IMR-90 (cell line): Measurements from ENCODE around the gene SNTA1. TPM values are rescaled to one million over a fixed set of nuclear protein-coding genes. Genes with fewer than 3 reads are reported as not detected.

Source experiments
- ATAC-seq: fragments of 200-7000 bp; cut with Tn5 transposase; 2 replicates; pipeline ENCODE4 v1.9.1; 2020; ENCODE audit warnings: low read depth, mild to moderate bottlenecking, moderate library complexity
- BruUV-seq: library from RNA; stranded (reverse); fragments of 400-500 nt; replicated peaks from 2 replicates; lab custom pipeline; 2021; lab: Mats Ljungman, UMichigan
- CTCF ChIA-PET: fragments of 300-600 bp; formaldehyde crosslinking; extraction: SDS; loops from one replicate; lab custom pipeline; 2021; ENCODE audit warnings: antibody characterized with exemption; lab: Yijun Ruan, JAX
- POLR2A ChIA-PET: fragments of 300-600 bp; sonication (Branson Sonifier 250); formaldehyde crosslinking; loops from one replicate; lab custom pipeline; 2022; ENCODE audit warnings: antibody characterized with exemption; ENCODE audit not compliant: unreplicated experiment; lab: Charles Lee
- DNase-seq: peaks from one replicate; pipeline ENCODE4 v3.0.0; 2013
- H2AFZ ChIP-seq: replicated peaks from 2 replicates; pipeline ENCODE3; 2013; ENCODE audit warnings: low read length, mild to moderate bottlenecking; ENCODE audit not compliant: poor library complexity
- H2AK5ac ChIP-seq: 2 replicates; pipeline ENCODE4 v1.6.1; 2013; ENCODE audit warnings: low read depth, low read length, inconsistent platforms
- H2AK9ac ChIP-seq: replicated peaks from 2 replicates; pipeline ENCODE3; 2013; ENCODE audit warnings: mild to moderate bottlenecking, low read depth, low read length, moderate library complexity; ENCODE audit not compliant: poor library complexity
- H2BK120ac ChIP-seq: 2 replicates; pipeline ENCODE4 v1.6.1; 2013; ENCODE audit warnings: low read depth, low read length, inconsistent platforms
- H2BK15ac ChIP-seq: 3 replicates; pipeline ENCODE4 v1.6.1; 2013; ENCODE audit warnings: low read depth, low read length, inconsistent platforms
- H2BK20ac ChIP-seq: 2 replicates; pipeline ENCODE4 v1.6.1; 2013; ENCODE audit warnings: low read depth, mild to moderate bottlenecking, inconsistent platforms, low read length, moderate library complexity
- H2BK5ac ChIP-seq: 2 replicates; pipeline ENCODE4 v1.6.1; 2013; ENCODE audit warnings: mild to moderate bottlenecking, low read depth, low read length, inconsistent platforms; ENCODE audit not compliant: poor library complexity, severe bottlenecking
- H3K14ac ChIP-seq: replicated peaks from 2 replicates; pipeline ENCODE4 v1.6.1; 2013; ENCODE audit warnings: low read depth, low read length, inconsistent platforms
- H3K18ac ChIP-seq: 2 replicates; pipeline ENCODE4 v1.6.1; 2013; ENCODE audit warnings: low read depth, low read length, control low read depth
- H3K23ac ChIP-seq: 2 replicates; pipeline ENCODE4 v1.6.1; 2013; ENCODE audit warnings: low read depth, low read length, inconsistent platforms
- H3K27ac ChIP-seq: 2 replicates; pipeline ENCODE4 v1.5.1; 2013; ENCODE audit warnings: mild to moderate bottlenecking, control low read depth, low read length; ENCODE audit not compliant: insufficient read depth
- H3K27me3 ChIP-seq: 2 replicates; pipeline ENCODE4 v1.6.1; 2013; ENCODE audit warnings: low read length; ENCODE audit not compliant: control insufficient read depth, insufficient read depth
- H3K36me3 ChIP-seq: 2 replicates; pipeline ENCODE4 v1.6.1; 2013; ENCODE audit warnings: low read length, mixed read lengths; ENCODE audit not compliant: control insufficient read depth, insufficient read depth
- H3K4ac ChIP-seq: 2 replicates; pipeline ENCODE4 v1.6.1; 2013; ENCODE audit warnings: low read depth, low read length, inconsistent platforms
- H3K4me1 ChIP-seq: 2 replicates; pipeline ENCODE4 v1.6.1; 2013; ENCODE audit warnings: low read length, mixed read lengths; ENCODE audit not compliant: control insufficient read depth, insufficient read depth
- H3K4me2 ChIP-seq: 2 replicates; pipeline ENCODE4 v1.6.1; 2013; ENCODE audit warnings: low read depth, mild to moderate bottlenecking, control low read depth, low read length, moderate library complexity
- H3K4me3 ChIP-seq: 2 replicates; pipeline ENCODE4 v1.5.1; 2013; ENCODE audit warnings: low read depth, mild to moderate bottlenecking, control low read depth, low read length, moderate library complexity; ENCODE audit not compliant: insufficient read depth
- H3K56ac ChIP-seq: 2 replicates; pipeline ENCODE4 v1.6.1; 2013; ENCODE audit warnings: low read length, inconsistent platforms; ENCODE audit not compliant: insufficient read depth; ENCODE audit errors: extremely low read depth
- H3K79me1 ChIP-seq, 2 experiments: 2 replicates each; pipeline ENCODE4 v1.6.1; 2013; ENCODE audit warnings: low read length in 2 of 2, inconsistent platforms in 1 of 2, low read depth in 1 of 2
- H3K9ac ChIP-seq: 2 replicates; pipeline ENCODE4 v1.6.1; 2013; ENCODE audit warnings: low read depth, low read length, control low read depth
- H3K9me1 ChIP-seq: 2 replicates; pipeline ENCODE4 v1.6.1; 2013; ENCODE audit warnings: low read length, inconsistent platforms; ENCODE audit not compliant: insufficient read depth
- H3K9me3 ChIP-seq: 2 replicates; pipeline ENCODE4 v1.6.1; 2013; ENCODE audit warnings: low read length; ENCODE audit not compliant: control insufficient read depth, insufficient read depth
- H4K20me1 ChIP-seq: 2 replicates; pipeline ENCODE4 v1.6.1; 2013; ENCODE audit warnings: low read length, inconsistent platforms; ENCODE audit not compliant: insufficient read depth
- H4K5ac ChIP-seq: 2 replicates; pipeline ENCODE4 v1.6.1; 2013; ENCODE audit warnings: mild to moderate bottlenecking, low read depth, low read length, control low read depth
- H4K8ac ChIP-seq, 2 experiments: 2 replicates each; pipeline ENCODE4 v1.6.1; 2013; ENCODE audit warnings: low read depth in 2 of 2, low read length in 2 of 2, control low read depth in 1 of 2, inconsistent platforms in 1 of 2
- H4K91ac ChIP-seq: 2 replicates; pipeline ENCODE4 v1.6.1; 2013; ENCODE audit warnings: low read depth, low read length, inconsistent platforms; ENCODE audit not compliant: insufficient read depth
- BHLHE40 ChIP-seq: fragments of 150-350 bp; IDR thresholded peaks from 2 replicates; pipeline ENCODE4 v1.6.1; 2016; ENCODE audit warnings: mild to moderate bottlenecking, low read depth, low read length
- CHD1 ChIP-seq: IDR thresholded peaks from 2 replicates; pipeline ENCODE4 v1.6.1; 2012; ENCODE audit warnings: low read depth, low read length, improper control_type of control experiment
- MAFK ChIP-seq: IDR thresholded peaks from 2 replicates; pipeline ENCODE4 v1.6.1; 2012; ENCODE audit warnings: low read depth, low read length, improper control_type of control experiment
- RAD21 ChIP-seq: IDR thresholded peaks from 2 replicates; pipeline ENCODE4 v1.6.1; 2012; ENCODE audit warnings: low read length, improper control_type of control experiment
- WGBS, 2 experiments: methylation state at CpG; one replicate each; pipeline versions ENCODE4 v1.1.5 to v1.1.7; 2013; ENCODE audit warnings: missing lambda C conversion rate in 2 of 2; ENCODE audit not compliant: insufficient read length in 1 of 2; ENCODE audit errors: extremely low coverage in 2 of 2; 5-methylcytosine and 5-hydroxymethylcytosine counted together
- dilution Hi-C: fragments of 300-500 bp; cut with HindIII; formaldehyde crosslinking; loops from one replicate; pipeline ENCODE4 v1.14.3; 2018; ENCODE audit warnings: low sequenced_read_pairs; ENCODE audit not compliant: unreplicated experiment
- in situ Hi-C: fragments of 300-500 bp; cut with MboI; formaldehyde crosslinking; loops from 3 replicates; pipeline ENCODE4 v1.14.3; 2019; ENCODE audit warnings: low sequenced_read_pairs, inconsistent platforms, mixed read lengths
- intact Hi-C: fragments of 100-400 bp; cut with micrococcal nuclease; formaldehyde crosslinking; loops from 2 replicates; pipeline ENCODE4 v1.10.0; 2022
- polyA plus RNA-seq, 3 experiments: library from polyadenylated mRNA; depleted of rRNA; stranded (reverse); fragments of >200 nt; gene quantifications; 2 replicates each; pipeline ENCODE4 v1.2.3, GENCODE V29; 2012; ENCODE audit warnings: low replicate concordance in 1 of 3
- total RNA-seq: library from RNA; depleted of rRNA; stranded (reverse); fragments of >200 nt; gene quantifications from 2 replicates; pipeline ENCODE4 v1.2.3, GENCODE V29; 2012

Gene SNTA1
- total and polyA plus RNA-seq, 2 of the 4 experiments (the other 2 are of a cell fraction), result 10.6 to 15.4 TPM

- no peak for TF ChIP-seq BHLHE40
- no peak for TF ChIP-seq RAD21
- no peak for TF ChIP-seq MAFK
Measured at GRCh38 chr20:33408716-33409654, 34.6 kb downstream of the SNTA1 start (continued).

DNA sequence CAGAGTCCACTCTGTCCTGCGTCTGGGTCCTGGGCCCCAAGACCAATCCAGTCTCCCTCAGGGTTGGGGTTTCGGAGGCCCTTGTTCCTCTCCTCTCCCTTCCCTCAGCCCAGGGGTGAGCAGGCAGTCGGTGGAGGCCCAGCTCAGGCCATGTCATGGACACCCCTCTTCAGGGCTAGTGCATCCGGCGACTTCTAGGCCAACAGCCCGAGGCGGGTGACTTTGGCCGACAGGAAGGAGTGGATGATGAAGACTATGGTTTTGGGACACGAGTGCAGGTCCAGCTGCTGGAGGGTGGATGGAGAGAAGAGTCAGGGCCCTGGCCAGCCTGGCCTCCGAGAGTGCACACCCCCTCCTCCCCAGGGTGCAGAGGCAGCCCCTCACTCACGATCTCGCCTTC lies 35.2 kb downstream of the SNTA1 start:
- Histone ChIP-seq H2BK120ac (no peak overlapping the region), H2BK20ac (no peak overlapping the region), H2BK15ac (no peak overlapping the region), H3K27me3 (no peaks in the 10 kb centered on the region), H3K36me3 (peaks cover 19% of the 10 kb centered on the region), H2AK9ac (no peak overlapping the region), H2AK5ac (no peak overlapping the region), H4K91ac (no peak overlapping the region; the same call in 1 of the 2 replicates), H4K20me1 (no peaks in the 10 kb centered on the region), H3K9me1 (peaks cover 7% of the 10 kb centered on the region), H3K14ac (no peak overlapping the region), H3K79me1 (peaks cover 4 to 18% of the 10 kb centered on the region in 2 experiments; a peak in 3 of 4 replicates), H3K4ac (no peak overlapping the region; the same call in 1 of the 2 replicates), H3K9ac (no peak overlapping the region), H3K18ac (no peak overlapping the region), H3K4me3 (no peak overlapping the region), H2BK5ac (no peak overlapping the region), H3K56ac (no peak overlapping the region), H3K4me1 (peaks cover 7% of the 10 kb centered on the region), H3K4me2 (no peak overlapping the region), H2AFZ (no peak overlapping the region), H4K5ac (no peak overlapping the region), H4K8ac (no peak overlapping the region), H3K9me3 (peaks cover 3% of the 10 kb centered on the region; the same call in 1 of the 2 replicates), H3K27ac (no peak overlapping the region), H3K23ac (no peak overlapping the region)
- no peak for DNase-seq
- in situ Hi-C loops, result no loop called here
- intact Hi-C loops, result no loop called here
- no peak for TF ChIP-seq CHD1
- dilution Hi-C loops, result no loop called here
- ChIA-PET CTCF (no interaction called here), POLR2A (no interaction called here)
- WGBS, 2 experiments, result 90% methylated on average over 2 of the region's 12 CpGs; no CpG with 5 or more reads in 1 of the 2 experiments
- no TSS peak for BruUV-seq
- peak; percentile 15 for ATAC-seq
